GM12864 (cell line): ENCODE results near the gene SELE.
"Not testable (repeated sequence)": the region's sequence is repeated elsewhere in the genome, so short reads cannot be mapped to it uniquely, and the experiment has no call there.

Experiments
- DNase-seq: peaks from one replicate; pipeline ENCODE4 v3.0.0-alpha.2; 2011; ENCODE audit warnings: low read depth
- H3K4me3 ChIP-seq: 2 replicates; pipeline ENCODE4 v1.5.1; 2011; ENCODE audit warnings: mild to moderate bottlenecking, low read depth, low read length, control low read depth
- CTCF ChIP-seq: IDR thresholded peaks from 2 replicates; pipeline ENCODE4 v1.5.1; 2011; ENCODE audit warnings: low read depth, mild to moderate bottlenecking, moderate library complexity, low read length, control low read depth, inconsistent platforms; ENCODE audit errors: missing control alignments

SELE gene

GRCh38 chr1:169696273-169697100 is 37.4 kb downstream of the SELE start:
- no peak for DNase-seq
- no peak overlapping the region for H3K4me3 ChIP-seq
- TF ChIP-seq CTCF = no peak

- no peak for DNase-seq
Observed at GRCh38 chr1:169694304-169695075, 39.4 kb downstream of the SELE start.

GRCh38 chr1:169692756-169693460 is 41.0 kb downstream of the SELE start:
- peak; percentile 37 for DNase-seq
- TF ChIP-seq CTCF = no peak
- no peak overlapping the region for H3K4me3 ChIP-seq

More at GRCh38 chr1:169694304-169695075, 39.4 kb downstream of the SELE start:
- TF ChIP-seq CTCF = no peak
- H3K4me3 ChIP-seq = no peak overlapping the region

GRCh38 chr1:169690489-169690888 is 43.4 kb downstream of the SELE start:
- no peak for DNase-seq
- H3K4me3 ChIP-seq = no peak overlapping the region
- no peak for TF ChIP-seq CTCF

- no peak overlapping the region for H3K4me3 ChIP-seq
- no peak for TF ChIP-seq CTCF
- no peak for DNase-seq
Observed at GRCh38 chr1:169689395-169689794, 44.5 kb downstream of the SELE start.

- not testable (repeated sequence) for DNase-seq, H3K4me3 ChIP-seq
Observed at GRCh38 chr1:169688377-169688776, 45.5 kb downstream of the SELE start.

- DNase-seq = no peak
- H3K4me3 ChIP-seq = no peak overlapping the region
- TF ChIP-seq CTCF = no peak
Observed at GRCh38 chr1:169683661-169684060, 50.2 kb downstream of the SELE start.

- not testable (repeated sequence) for H3K4me3 ChIP-seq, DNase-seq
Observed at GRCh38 chr1:169683168-169683567, 50.7 kb downstream of the SELE start.
